ENCODE results near the gene NELL1. TPM values are rescaled to one million over a fixed set of nuclear protein-coding genes. Genes with fewer than 3 reads are reported as not detected.

The NELL1 gene
- not detected in 2 replicates for total RNA-seq

GRCh38 chr11:20668844-20669819, at the start of gene NELL1:
Gene NELL1 (plus strand): TSS chr11:20669586.

Other genes starting within 250 kb of the NELL1 start
- not detected in 2 replicates for gene SLC6A5, start 70.0 kb upstream of the NELL1 start, total RNA-seq